Measurements from ENCODE around the gene NCAPH2. TPM values are rescaled to one million over a fixed set of nuclear protein-coding genes. Genes with fewer than 3 reads are reported as not detected.
"Not testable (repeated sequence)": the region's sequence is repeated elsewhere in the genome, so short reads cannot be mapped to it uniquely, and the experiment has no call there.

The NCAPH2 gene
- polyA plus RNA-seq, 12 donors, result 22.0 to 33.1 (median 29.8) TPM; not detected in 1

GRCh38 chr22:50516068-50516467, 8.0 kb downstream of the NCAPH2 start:
- DNase-seq, result no peak

- no peak for DNase-seq
Observed at GRCh38 chr22:50516891-50517290, 8.9 kb downstream of the NCAPH2 start.

GRCh38 chr22:50517495-50518260, 9.7 kb downstream of the NCAPH2 start:
- DNase-seq, result no peak

- no peak for DNase-seq
Observed at GRCh38 chr22:50518606-50519005, 10.6 kb downstream of the NCAPH2 start.

- no peak for DNase-seq
Observed at GRCh38 chr22:50519151-50519550, 11.1 kb downstream of the NCAPH2 start.

GRCh38 chr22:50520184-50520583, 12.2 kb downstream of the NCAPH2 start:
- not testable (repeated sequence) for DNase-seq

- DNase-seq, result no peak
Observed at GRCh38 chr22:50520826-50521453, 12.9 kb downstream of the NCAPH2 start.

DNA sequence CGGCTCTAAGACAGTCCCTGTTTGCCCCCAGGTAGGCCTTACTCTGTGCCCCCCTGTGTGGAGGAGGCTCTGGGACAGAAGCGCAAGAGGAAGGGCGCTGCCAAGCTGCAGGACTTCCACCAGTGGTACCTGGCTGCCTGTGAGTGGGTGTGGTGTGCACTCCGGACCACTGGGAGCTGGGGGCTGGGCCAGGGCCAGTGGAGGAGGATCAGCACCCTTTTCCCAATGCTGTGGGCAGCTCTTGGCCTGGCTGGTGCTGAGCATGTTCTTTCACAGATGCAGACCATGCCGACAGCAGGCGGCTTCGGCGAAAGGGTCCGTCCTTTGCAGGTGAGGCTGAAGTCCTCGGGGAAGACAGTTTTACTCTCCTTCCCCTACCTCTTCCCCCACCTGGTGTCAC, 13.7 kb downstream of the NCAPH2 start:
- no peak for DNase-seq

DNA sequence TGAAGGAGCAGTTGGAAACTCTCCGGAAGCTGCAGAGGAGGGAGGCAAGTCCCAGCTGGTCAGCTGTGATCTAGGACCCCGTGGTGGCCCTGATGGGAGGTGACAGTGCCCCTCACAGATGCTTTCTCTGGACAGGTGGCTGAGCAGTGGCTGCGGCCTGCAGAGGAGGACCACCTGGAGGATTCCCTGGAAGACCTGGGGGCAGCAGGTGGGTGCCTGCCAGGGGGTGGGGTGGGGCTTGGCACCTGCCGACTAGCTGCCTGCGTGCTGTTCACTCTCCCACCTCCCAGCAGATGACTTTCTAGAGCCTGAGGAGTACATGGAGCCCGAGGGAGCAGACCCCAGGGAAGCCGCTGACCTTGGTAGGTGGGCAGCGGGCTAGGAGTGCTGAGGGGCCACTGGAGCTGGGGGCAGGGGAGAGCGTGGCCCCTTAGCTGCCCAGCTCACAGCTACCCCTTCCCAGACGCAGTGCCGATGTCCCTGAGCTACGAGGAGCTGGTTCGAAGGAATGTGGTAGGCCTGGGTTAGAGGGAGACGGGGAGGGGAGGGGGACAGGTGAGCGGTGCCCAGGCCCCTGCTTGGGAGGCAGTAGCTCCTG, 14.3 kb downstream of the NCAPH2 start:
- no peak for DNase-seq

DNA sequence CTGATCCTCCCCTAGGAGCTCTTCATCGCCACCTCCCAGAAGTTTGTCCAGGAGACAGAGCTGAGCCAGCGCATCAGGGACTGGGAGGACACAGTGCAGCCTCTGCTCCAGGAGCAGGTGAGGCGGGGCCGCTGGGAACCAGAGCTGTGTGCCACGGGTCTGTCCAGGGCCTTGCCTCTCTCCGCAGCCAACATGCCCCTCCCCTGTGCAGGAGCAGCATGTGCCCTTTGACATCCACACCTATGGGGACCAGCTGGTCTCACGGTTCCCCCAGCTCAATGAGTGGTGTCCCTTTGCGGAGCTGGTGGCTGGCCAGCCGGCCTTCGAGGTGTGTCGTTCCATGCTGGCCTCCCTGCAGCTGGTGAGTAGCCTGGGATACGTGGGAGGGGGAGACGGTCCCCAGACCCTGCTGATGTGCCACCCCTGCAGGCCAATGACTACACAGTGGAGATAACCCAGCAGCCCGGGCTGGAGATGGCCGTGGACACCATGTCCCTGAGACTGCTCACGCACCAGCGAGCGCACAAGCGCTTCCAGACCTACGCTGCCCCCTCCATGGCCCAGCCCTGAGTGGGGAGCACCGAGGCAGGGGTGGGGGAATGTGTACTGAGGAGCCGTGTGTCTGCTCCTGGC, 14.9 kb downstream of the NCAPH2 start:
- no peak for DNase-seq

DNA sequence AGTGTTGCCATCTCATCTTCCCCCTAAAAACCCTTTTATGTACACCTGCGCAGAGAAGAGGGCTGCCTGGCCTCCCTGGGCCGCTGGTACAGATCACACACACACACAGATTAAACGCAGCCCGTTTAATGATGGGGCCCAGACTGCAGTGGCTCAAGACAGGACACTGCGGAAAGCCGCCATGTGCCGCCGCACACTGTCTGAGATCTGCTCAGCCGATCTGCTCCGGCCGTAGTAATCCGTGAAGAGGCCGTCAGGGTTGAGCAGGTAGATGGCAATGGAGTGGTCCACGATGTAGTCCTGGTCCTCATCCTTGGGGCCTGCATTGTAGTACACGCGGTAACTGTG, 15.4 kb downstream of the NCAPH2 start:
- DNase-seq, result no peak

GRCh38 chr22:50523806-50524675, 16.0 kb downstream of the NCAPH2 start:
- no peak for DNase-seq

DNA sequence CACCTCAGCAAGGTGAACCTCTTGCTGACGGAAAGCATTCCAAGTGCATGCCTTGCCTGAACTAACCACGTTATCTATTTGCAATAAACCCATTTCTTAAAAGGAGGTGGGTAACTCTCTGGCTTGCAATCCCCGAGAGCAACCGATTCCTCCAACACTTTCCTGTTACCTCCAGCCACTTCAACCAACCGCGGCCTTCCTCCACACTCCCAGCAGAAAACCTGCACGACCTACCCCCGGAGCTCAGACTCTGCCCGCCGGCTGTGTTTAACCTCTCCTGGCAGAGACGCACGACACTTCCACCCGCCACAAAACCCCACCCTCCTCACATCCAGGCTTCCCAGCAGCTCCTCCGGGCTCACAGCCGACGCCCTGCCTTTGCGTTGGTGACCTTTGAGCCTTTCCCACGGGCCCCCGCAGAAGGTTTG, 16.7 kb downstream of the NCAPH2 start:
- DNase-seq, result no peak

GRCh38 chr22:50525104-50525857, 17.3 kb downstream of the NCAPH2 start, which contains the start of gene SCO2:
SCO2 (minus strand) TSS chr22:50525598; CDS start chr22:50524411, 1,187 bp downstream.
- peak; percentile 97 for DNase-seq

- DNase-seq, result no peak
Observed at GRCh38 chr22:50525858-50526107, 17.8 kb downstream of the NCAPH2 start.

- peak; percentile 78 for DNase-seq
Observed at GRCh38 chr22:50526108-50526833, 18.2 kb downstream of the NCAPH2 start.

DNA sequence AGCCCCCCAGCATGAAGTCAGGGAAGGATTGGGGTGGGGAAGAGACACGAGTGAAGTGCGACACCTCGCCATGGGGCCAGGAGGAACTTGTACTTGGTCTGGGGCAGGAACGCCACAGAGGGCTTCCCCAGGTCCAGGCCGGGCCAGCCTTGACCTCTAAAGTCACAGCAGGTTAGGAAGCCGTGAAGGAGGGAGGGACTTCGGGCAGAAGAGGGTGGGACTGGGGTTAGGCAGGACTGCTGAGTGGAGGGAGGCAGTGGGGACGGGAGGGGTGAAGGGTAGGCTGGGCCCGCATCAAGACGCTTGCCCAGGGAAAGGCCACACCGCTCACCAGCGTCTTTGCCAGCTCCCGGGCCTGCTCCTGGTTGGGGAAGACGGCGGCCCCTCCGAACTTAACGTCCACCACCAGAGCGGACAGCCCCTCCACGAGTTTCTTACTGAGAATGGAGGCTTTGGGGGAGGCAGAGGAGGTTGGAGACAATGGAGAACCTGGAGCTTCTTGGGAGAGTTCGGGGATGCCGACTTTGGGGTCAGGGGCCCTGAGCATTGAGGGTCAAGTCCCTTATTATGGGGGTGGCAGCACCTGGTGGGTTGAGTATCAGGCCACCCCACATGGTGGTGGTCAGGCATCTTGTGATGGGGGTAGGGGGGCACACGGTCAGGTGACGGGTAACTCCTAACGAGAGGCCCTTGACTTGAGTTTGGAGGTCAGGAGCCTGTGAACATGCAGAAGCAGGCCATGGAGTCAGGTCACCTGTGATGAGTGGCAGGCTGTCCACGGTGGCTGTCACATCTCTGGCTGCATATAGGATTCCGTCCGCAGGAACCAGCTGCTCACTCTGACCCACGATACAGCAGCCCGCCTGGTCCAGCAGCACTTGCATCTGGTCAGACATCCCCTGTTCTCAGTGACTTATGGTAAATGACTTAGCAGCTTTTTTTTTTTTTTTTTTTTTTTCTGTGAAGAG, 19.1 kb downstream of the NCAPH2 start:
- DNase-seq, result no peak

- no peak for DNase-seq
Observed at GRCh38 chr22:50527921-50528681, 20.1 kb downstream of the NCAPH2 start.
